ENCODE measurements around the gene PHLDA2. TPM values are rescaled to one million over a fixed set of nuclear protein-coding genes. Genes with fewer than 3 reads are reported as not detected.

The PHLDA2 gene
- 1.1 TPM for total RNA-seq
- 18.9 TPM for polyA plus RNA-seq

- Histone ChIP-seq H3K4me3 (ENCODE audit: low read depth, low read length) (peak within 1 kb of the TSS; percentile 52), H3K27ac (ENCODE audit: low read depth) (peak within 1 kb of the TSS; percentile 72), H3K36me3 (ENCODE audit: insufficient read depth) (no peaks in the 10 kb centered on the region), H3K4me1 (ENCODE audit: insufficient read depth) (no peaks in the 10 kb centered on the region)
- DNase-seq (ENCODE audit: extremely low spot score), result no peak
- WGBS, result 1% methylated on average over 113 of the region's 113 CpGs
These were observed at the start of gene PHLDA2 for GRCh38 chr11:2928605-2929530. PHLDA2 (minus strand) TSS chr11:2929420; CDS start chr11:2929364, 56 bp downstream.

- no peak for DNase-seq (ENCODE audit: extremely low spot score)
- Histone ChIP-seq H3K27ac (ENCODE audit: low read depth) (no peak overlapping the region), H3K36me3 (ENCODE audit: insufficient read depth) (peaks cover 5% of the 10 kb centered on the region), H3K4me3 (ENCODE audit: low read depth, low read length) (no peak overlapping the region), H3K4me1 (ENCODE audit: insufficient read depth) (no peaks in the 10 kb centered on the region)
- WGBS, result 86% methylated on average over 7 of the region's 7 CpGs
These were observed 47.9 kb upstream of the PHLDA2 start for GRCh38 chr11:2977113-2977512.

- Histone ChIP-seq H3K27ac (ENCODE audit: low read depth) (no peak overlapping the region), H3K4me3 (ENCODE audit: low read depth, low read length) (no peak overlapping the region), H3K36me3 (ENCODE audit: insufficient read depth) (peaks cover 5% of the 10 kb centered on the region), H3K4me1 (ENCODE audit: insufficient read depth) (no peaks in the 10 kb centered on the region)
- no peak for DNase-seq (ENCODE audit: extremely low spot score)
- WGBS, result 85% methylated on average over 6 of the region's 6 CpGs
These were observed 47.3 kb upstream of the PHLDA2 start for GRCh38 chr11:2976294-2977063.

GRCh38 chr11:2975594-2975993 is 46.4 kb upstream of the PHLDA2 start:
- Histone ChIP-seq H3K27ac (ENCODE audit: low read depth) (no peak overlapping the region), H3K36me3 (ENCODE audit: insufficient read depth) (peaks cover 5% of the 10 kb centered on the region), H3K4me3 (ENCODE audit: low read depth, low read length) (no peak overlapping the region), H3K4me1 (ENCODE audit: insufficient read depth) (no peaks in the 10 kb centered on the region)
- no peak for DNase-seq (ENCODE audit: extremely low spot score)
- whole genome bisulfite sequencing, result 86% methylated on average over 4 of the region's 4 CpGs

- no peak overlapping the region for H3K27ac ChIP-seq (ENCODE audit: low read depth)
- peaks cover 5% of the 10 kb centered on the region for H3K36me3 ChIP-seq (ENCODE audit: insufficient read depth)
- no peak overlapping the region for H3K4me3 ChIP-seq (ENCODE audit: low read depth, low read length)
- DNase-seq (ENCODE audit: extremely low spot score), result no peak
- 97% methylated on average over 3 of the region's 3 CpGs for WGBS
- no peaks in the 10 kb centered on the region for H3K4me1 ChIP-seq (ENCODE audit: insufficient read depth)
These were observed 45.1 kb upstream of the PHLDA2 start for GRCh38 chr11:2974272-2974671.

GRCh38 chr11:2968341-2968900 is 39.2 kb upstream of the PHLDA2 start:
- 69% methylated on average over 6 of the region's 6 CpGs for WGBS
- Histone ChIP-seq H3K36me3 (ENCODE audit: insufficient read depth) (no peaks in the 10 kb centered on the region), H3K4me1 (ENCODE audit: insufficient read depth) (no peaks in the 10 kb centered on the region), H3K4me3 (ENCODE audit: low read depth, low read length) (no peak overlapping the region), H3K27ac (ENCODE audit: low read depth) (no peak overlapping the region)
- no peak for DNase-seq (ENCODE audit: extremely low spot score)

- Histone ChIP-seq H3K4me3 (ENCODE audit: low read depth, low read length) (no peak overlapping the region), H3K36me3 (ENCODE audit: insufficient read depth) (no peaks in the 10 kb centered on the region), H3K27ac (ENCODE audit: low read depth) (no peak overlapping the region), H3K4me1 (ENCODE audit: insufficient read depth) (no peaks in the 10 kb centered on the region)
- no peak for DNase-seq (ENCODE audit: extremely low spot score)
- WGBS, result 85% methylated on average over 4 of the region's 4 CpGs
These were observed 35.6 kb upstream of the PHLDA2 start for GRCh38 chr11:2964782-2965181.

- no peak for DNase-seq (ENCODE audit: extremely low spot score)
- WGBS, result 87% methylated on average over 6 of the region's 6 CpGs
- no peak overlapping the region for H3K4me3 ChIP-seq (ENCODE audit: low read depth, low read length)
- H3K4me1 ChIP-seq (ENCODE audit: insufficient read depth), result no peaks in the 10 kb centered on the region
- H3K27ac ChIP-seq (ENCODE audit: low read depth), result no peak overlapping the region
- H3K36me3 ChIP-seq (ENCODE audit: insufficient read depth), result peaks cover 2% of the 10 kb centered on the region
These were observed 34.5 kb upstream of the PHLDA2 start for GRCh38 chr11:2963761-2964160.

- H3K4me1 ChIP-seq (ENCODE audit: insufficient read depth), result no peaks in the 10 kb centered on the region
- WGBS, result 83% methylated on average over 7 of the region's 7 CpGs
- no peak overlapping the region for H3K4me3 ChIP-seq (ENCODE audit: low read depth, low read length)
- no peak overlapping the region for H3K27ac ChIP-seq (ENCODE audit: low read depth)
- DNase-seq (ENCODE audit: extremely low spot score), result no peak
- H3K36me3 ChIP-seq (ENCODE audit: insufficient read depth), result peaks cover 2% of the 10 kb centered on the region
These were observed 34.0 kb upstream of the PHLDA2 start for GRCh38 chr11:2963112-2963754.

GRCh38 chr11:2961080-2961479 is 31.9 kb upstream of the PHLDA2 start:
- no peak overlapping the region for H3K4me3 ChIP-seq (ENCODE audit: low read depth, low read length)
- DNase-seq (ENCODE audit: extremely low spot score), result no peak
- H3K27ac ChIP-seq (ENCODE audit: low read depth), result no peak overlapping the region
- no peaks in the 10 kb centered on the region for H3K4me1 ChIP-seq (ENCODE audit: insufficient read depth)
- H3K36me3 ChIP-seq (ENCODE audit: insufficient read depth), result peaks cover 5% of the 10 kb centered on the region
- 75% methylated on average over 5 of the region's 5 CpGs for WGBS

- peaks cover 5% of the 10 kb centered on the region for H3K36me3 ChIP-seq (ENCODE audit: insufficient read depth)
- H3K4me3 ChIP-seq (ENCODE audit: low read depth, low read length), result no peak overlapping the region
- WGBS, result 92% methylated on average over 7 of the region's 7 CpGs
- no peaks in the 10 kb centered on the region for H3K4me1 ChIP-seq (ENCODE audit: insufficient read depth)
- DNase-seq (ENCODE audit: extremely low spot score), result no peak
- no peak overlapping the region for H3K27ac ChIP-seq (ENCODE audit: low read depth)
These were observed 30.9 kb upstream of the PHLDA2 start for GRCh38 chr11:2960139-2960538.

- Histone ChIP-seq H3K36me3 (ENCODE audit: insufficient read depth) (peaks cover 5% of the 10 kb centered on the region), H3K27ac (ENCODE audit: low read depth) (no peak overlapping the region), H3K4me1 (ENCODE audit: insufficient read depth) (no peaks in the 10 kb centered on the region), H3K4me3 (ENCODE audit: low read depth, low read length) (no peak overlapping the region)
- DNase-seq (ENCODE audit: extremely low spot score), result no peak
- WGBS, result 87% methylated on average over 3 of the region's 3 CpGs
These were observed 29.0 kb upstream of the PHLDA2 start for GRCh38 chr11:2958251-2958650.

GRCh38 chr11:2955906-2956476 is 26.8 kb upstream of the PHLDA2 start:
- peaks cover 6% of the 10 kb centered on the region for H3K36me3 ChIP-seq (ENCODE audit: insufficient read depth)
- no peak overlapping the region for H3K27ac ChIP-seq (ENCODE audit: low read depth)

More at GRCh38 chr11:2955906-2956476, 26.8 kb upstream of the PHLDA2 start:
- WGBS, result 79% methylated on average over 6 of the region's 6 CpGs
- no peak for DNase-seq (ENCODE audit: extremely low spot score)
- no peaks in the 10 kb centered on the region for H3K4me1 ChIP-seq (ENCODE audit: insufficient read depth)
- no peak overlapping the region for H3K4me3 ChIP-seq (ENCODE audit: low read depth, low read length)
